HG02943 (cell line): ENCODE measurements around the gene ANXA10.
"Not testable (repeated sequence)": the region's sequence is repeated elsewhere in the genome, so short reads cannot be mapped to it uniquely, and the experiment has no call there.

ENCODE experiments used
- ATAC-seq: cut with Tn5 transposase; IDR thresholded peaks from one replicate; pipeline ENCODE4 v1.9.1; 2021; ENCODE audit warnings: mild to moderate bottlenecking, low read depth, moderate library complexity; ENCODE audit not compliant: unreplicated experiment

ANXA10 gene

DNA sequence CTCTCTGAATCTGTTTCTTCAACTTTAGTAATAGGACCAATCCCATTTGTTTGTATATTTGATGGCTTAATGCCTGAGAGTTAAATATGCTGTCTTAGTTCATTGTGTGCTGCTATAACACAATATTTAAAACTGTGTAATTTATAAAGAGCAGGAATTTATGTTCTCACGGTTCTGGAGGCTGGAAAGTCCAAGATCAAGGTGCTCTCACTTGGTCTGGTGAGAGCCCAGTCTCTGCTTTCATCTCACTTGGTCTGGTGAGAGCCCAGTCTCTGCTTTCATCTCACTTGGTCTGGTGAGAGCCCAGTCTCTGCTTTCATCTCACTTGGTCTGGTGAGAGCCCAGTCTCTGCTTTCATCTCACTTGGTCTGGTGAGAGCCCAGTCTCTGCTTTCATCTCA is 20.7 kb downstream of the ANXA10 start:
- not testable (repeated sequence) for ATAC-seq

DNA sequence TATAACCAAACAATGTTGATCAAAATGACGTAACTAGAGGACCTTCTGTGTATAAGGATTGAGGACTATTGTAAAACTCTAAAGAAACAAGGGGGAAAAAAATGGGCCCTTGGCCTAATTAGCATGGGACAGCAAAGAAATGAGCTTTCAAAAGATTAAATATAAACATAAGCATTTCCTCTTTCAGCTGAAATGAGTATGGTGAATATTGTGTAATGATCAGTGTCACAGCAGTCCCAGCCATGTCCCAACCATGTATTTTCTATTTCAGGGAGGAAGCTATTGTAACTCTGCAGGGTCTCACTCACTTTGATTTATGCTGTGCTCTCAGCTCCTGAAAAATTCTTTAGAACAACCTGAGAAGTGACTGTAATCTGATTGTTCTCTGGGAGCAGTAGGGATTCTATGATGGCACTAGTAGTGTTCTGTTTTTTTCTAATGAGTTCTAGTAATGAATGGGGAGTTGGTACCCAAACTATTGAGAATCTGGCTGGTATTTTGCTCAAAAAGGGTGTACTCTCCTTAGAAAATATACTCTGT is 25.8 kb downstream of the ANXA10 start:
- ATAC-seq, result no peak

DNA sequence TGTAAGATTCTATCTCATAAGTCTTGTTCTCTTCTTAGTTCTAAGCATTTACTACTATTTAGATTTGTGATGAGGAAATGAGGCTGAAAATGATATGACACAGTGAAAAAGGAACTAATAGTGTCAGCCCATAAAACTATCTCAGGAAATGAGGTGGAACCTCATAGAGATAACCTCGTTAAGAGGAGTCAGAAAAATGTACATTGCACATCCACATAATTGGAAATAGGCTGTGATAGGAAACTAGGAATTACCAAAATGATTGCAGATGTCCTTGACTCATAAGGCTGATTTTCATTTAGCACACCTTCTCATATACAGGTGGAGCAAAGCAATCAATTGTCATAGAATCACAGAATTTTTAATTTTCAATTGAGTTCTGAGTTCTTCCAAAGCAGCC is 26.8 kb downstream of the ANXA10 start:
- no peak for ATAC-seq

DNA sequence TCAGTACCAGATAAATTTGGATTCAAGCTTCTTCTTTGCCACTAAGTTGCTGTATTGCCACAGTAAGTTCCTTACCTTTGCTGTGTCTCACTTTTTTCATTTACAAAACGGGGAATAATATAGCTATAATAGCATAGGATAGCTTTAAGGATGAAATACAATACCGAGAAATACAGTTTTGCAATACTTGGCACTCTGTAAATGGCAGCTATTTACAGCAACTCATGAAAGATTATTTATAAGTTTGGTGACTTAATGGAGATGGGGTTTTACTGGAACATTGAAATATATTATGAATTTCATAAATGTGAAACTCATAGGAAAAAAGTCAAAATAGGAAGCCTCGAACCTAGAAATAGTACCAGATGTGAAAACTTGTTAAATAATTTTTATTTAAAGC is 27.6 kb downstream of the ANXA10 start:
- no peak for ATAC-seq

DNA sequence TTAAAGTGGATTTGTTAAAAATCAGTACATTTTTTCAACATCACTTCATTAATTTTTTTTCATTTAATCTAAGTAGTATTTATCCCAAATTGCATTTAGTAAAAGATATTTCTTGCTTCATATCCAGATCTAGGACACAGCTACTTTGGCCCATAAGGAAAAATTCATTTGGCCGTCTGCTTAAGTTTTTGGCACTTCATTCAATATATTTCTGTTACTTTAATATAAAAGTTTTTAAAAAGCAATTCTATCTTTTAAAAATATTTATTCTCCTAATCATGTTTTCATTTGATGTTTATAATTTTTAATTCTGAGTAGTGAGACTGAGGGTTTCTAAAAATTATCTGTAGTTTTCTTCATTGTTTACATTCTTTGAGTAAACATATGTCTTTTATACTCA is 28.5 kb downstream of the ANXA10 start:
- no peak for ATAC-seq

DNA sequence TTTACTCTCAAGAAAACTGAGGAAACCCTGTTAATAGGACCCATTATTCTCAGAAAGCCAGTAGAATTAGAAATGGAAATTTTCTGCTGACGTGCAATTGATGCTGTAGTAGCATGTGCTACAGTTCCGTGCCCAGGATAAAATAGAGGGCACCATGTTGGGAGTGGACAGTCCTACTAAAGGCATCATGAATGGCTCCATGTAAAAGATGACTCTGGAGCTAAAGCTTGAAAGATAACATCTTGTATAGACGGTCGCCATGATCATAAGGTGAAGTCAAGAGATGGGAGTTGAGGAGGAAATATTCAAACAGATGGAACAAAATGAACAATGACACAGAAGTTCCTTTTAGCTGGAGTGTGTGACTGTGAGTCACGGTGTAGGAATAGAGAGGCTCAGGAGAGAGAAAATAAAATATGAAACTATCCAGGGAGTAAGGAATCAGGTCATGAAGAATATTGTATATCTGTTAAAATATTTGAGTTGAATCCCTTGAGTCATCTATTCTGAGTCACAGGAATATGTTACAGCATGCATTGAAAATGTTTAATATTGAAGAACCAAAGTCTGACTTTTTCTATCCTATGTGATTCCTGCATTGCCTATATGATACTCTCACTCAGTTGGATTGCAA is 31.8 kb downstream of the ANXA10 start:
- no peak for ATAC-seq

DNA sequence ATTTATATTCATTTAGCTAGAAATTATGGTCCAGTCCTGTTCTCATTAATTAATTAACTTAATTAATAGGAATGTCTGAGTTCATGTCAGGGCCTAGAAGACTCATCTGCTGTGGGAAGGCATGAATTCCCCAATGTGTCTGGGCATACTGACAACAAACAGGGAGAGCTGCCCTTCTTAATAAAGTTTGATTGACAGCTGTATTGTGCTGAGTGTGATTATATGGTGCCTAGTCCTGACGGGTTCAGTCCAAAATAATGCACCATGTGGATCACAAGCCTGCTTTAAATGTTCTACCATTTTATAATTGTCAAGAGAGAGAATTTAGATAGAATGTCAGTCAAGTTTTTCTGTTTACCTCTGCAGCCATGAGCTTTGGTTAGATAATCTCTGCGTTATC is 34.6 kb downstream of the ANXA10 start:
- no peak for ATAC-seq

DNA sequence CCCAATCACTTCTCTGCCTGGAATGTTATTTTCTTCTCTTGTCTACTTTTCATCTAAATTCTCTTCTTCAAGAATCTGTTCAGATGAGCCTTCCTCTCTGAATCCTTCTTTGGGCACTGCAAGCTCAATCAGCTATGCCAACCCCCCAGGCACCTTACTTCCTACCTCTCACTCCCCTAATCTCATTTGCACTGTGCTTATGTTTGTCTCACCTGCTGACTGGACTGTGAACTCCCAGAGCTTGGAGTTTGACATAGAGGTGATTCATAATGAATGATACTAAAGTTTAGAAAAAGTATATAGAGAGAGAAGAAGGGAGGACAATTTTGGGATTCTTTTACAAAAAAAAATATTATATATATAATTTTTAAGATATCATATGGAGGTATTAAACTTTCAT is 36.3 kb downstream of the ANXA10 start:
- no peak for ATAC-seq

DNA sequence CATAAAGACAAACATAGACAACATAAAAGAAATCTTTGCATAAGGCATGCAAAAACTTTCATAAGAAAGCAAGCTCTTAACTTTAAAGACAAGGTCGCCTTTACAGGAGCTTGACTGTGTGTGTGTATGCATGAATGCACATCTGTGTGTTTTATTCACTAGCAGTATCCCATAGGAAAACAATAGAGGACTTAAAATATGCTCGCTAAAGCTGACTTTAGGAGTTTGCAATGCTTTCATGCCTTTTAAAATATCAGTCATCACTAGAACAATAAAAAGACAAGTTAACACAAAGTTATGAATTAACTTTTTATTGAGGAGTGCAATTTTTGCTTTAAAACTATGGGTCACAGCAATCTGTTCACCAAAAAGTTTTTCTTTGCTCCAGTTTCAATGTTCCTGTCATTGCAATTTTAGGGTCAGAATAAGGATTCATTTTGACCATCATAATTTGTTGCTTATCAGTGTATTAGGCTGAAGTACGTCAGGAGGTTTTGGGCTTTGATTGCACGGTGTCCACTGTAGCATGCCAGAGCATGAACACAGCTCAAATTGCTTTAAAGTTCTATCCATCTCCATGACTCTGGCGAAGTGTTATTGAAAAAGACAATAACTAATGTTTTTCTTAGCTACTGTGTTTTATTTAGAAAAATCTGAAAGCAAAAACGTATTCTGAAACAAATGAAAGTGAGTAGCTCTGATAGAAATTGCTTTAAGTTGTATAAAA is 36.9 kb downstream of the ANXA10 start:
- ATAC-seq, result no peak

DNA sequence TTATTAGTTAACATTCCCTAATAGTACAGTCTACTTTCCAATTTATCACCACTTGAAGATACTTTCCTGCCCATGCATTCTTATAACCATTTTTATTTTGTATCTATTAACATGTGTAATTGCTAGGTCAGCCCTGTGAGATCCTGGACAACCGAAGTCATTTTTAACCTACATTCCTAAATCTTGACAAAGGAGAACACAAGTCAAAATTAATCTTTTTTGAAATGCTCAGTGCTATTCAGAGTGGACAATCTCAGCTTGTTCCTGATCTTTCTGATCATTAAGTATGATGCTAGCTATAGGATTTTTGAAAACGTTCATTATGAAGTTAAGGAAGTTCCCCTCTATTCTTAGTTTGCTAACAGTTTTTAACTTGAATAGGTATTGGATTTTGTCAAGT is 37.5 kb downstream of the ANXA10 start:
- no peak for ATAC-seq

DNA sequence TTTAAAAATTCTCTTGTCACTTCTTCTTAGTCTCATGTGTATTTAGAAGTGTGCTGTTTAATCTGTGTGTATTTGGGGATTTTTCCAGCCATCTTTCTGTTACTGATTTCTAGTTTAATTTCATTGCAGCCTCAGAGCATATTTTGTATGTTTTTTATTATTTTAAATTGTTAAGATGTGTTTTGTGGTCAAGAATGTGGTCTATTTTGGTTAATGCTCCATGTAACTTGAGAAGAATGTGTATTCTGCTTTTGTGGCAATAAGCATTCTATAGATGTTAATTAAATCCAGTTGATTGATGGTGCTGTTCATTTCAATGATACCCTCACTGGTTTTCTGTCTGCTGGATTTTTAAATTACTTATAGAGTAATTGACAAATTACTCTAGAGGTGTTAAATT is 38.9 kb downstream of the ANXA10 start:
- no peak for ATAC-seq

DNA sequence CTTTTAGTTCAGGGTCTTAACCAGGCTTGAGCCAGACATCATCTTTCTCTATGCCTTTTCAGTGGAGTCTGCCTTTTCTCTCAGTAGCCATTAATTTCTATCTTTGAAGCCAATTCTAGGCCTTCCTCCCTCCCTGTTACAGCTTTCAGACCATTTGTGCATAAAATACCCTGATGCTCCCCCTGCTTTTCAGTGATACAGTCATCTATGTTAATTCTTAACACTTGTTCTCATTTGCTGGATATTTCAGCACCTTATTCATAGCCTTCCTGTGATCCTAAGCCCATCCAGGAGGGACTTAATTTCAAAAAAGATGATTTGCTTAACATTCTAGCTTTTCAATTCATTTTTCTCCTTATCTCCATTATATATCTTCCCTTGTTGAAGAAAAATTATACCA is 42.3 kb downstream of the ANXA10 start:
- ATAC-seq, result no peak

DNA sequence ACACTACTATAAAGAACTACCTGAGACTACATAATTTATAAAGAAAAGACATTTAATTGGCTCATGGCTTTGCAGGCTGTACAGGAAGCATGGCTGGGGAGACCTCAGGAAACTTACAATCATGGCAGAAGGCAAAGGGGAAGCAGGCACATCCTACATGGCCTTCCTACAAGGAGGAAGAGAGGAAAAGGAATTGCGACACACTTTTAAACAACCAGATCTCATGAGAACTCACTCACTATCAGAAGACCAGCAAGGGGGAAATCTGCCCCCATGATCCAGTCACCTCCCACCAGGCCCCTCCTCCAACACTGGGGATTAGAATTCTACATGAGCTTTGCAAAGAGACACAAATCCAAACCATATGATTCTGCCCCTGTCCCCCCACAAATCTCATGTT is 43.5 kb downstream of the ANXA10 start:
- not testable (repeated sequence) for ATAC-seq

DNA sequence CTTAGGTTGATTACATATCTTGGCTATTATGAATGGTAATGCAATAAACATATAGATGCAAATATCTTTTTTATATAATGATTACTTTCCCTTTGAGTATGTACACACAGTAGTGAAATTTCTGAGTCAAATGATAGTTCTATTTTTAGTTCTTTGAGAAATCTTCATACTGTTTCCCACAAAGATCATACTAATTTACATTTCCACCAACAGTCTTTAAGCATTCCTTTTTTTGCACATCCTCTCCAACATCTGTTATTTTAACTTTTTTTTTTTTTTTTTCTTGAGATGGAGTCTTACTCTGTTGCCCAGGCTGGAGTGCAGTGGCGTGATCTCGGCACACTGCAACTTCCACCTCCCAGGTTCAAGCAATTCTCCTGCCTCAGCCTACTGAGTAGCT is 45.4 kb downstream of the ANXA10 start:
- not testable (repeated sequence) for ATAC-seq

DNA sequence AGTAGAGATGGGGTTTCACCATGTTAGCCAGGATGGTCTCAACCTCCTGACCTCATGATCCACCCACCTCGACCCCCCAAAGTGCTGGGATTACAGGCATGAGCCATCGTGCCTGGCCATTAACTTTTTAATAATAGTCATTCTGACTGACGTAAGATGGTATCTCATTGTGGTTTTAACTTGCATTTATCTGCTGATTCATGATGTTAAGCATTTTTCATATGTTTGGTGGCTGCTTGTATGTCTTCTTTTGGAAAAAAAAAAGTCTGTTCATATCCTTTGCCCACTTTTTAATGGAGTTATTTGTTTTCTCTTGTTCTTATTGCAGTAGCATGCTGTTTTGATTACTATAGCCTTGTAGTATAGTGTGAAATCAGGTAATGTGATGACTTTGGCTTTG is 45.8 kb downstream of the ANXA10 start:
- no peak for ATAC-seq

DNA sequence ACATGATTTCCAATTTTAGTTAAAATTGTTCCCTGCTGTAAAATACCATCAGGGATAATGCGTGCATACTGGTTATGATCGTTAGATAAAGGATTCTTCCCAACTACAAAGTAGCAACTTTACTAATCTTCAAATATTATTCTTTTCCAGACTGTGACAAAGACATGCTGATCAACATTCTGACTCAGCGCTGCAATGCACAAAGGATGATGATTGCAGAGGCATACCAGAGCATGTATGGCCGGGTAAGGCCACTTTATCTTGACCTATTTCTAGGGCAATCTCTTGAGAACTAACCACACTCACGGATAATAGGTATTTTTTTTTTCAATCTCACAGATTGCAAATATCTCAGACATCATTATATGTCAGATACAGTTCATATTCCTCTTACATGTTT is 47.0 kb downstream of the ANXA10 start:
- ATAC-seq, result no peak

DNA sequence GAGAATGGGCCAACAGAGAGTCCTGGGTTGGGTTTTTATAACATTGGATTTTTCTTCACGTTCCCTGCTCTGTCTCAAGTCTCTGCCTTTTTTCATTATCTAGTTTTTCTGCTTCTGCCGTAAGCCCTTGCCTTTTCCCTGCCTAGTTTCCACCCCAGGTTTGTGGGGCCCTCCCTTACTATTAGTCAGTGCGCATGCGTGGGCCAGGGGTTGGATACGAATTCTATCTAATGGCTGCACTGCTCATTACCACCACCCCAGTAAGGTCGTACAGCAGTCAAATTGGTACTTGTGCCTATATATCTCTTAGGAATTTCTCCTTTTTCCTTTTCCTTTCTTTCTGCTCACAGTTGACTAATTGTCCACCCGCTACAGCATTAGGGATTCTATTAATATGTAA is 49.4 kb downstream of the ANXA10 start:
- ATAC-seq, result no peak

DNA sequence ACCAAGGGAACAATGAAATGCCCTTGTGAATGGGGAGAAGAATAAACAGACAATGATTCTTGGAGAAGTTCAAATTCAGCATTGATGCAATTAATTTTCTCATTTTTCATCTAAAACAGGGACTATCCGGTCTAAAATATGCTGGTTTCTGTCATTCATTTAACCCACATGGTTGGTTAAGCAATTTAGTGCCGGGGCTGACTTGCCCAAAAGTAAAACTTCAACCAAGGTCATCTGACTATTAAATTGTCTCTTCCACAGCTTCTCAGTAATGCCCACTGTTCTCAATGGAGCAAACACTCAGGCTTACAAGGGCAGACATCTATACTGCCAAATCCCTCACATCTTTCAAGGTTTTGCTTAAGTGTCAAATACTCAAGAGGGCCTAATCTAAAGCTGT is 51.3 kb downstream of the ANXA10 start:
- ATAC-seq, result no peak

DNA sequence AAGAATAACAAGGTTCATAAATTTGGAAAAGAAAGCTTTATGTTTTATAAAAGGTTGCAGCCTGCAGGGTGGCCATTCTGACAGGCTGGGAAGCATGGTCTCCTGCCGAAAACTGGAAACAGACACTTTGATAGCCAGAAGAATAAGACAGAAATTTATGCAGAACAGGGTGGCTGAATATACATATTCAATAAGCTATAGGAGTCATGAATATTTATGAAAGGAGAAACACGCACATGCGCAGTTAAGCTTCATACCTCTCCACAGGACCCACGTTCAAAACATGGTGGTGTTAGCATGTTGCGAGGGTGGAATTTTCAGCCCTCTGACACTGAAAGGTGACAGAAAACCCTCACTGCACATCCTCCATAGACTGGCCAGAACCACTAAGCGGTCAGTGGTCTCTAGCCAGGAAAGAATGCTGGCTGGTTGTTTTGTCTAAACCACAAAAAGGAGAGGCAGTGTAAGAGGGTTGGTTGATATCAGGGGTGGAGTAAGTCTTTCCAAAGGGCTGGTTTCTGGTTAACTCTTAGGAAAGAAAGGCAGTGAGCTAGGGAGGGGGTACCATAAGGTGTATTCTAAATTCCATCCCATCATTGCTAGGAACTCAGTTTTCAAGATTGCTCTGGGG is 58.2 kb downstream of the ANXA10 start:
- no peak for ATAC-seq

DNA sequence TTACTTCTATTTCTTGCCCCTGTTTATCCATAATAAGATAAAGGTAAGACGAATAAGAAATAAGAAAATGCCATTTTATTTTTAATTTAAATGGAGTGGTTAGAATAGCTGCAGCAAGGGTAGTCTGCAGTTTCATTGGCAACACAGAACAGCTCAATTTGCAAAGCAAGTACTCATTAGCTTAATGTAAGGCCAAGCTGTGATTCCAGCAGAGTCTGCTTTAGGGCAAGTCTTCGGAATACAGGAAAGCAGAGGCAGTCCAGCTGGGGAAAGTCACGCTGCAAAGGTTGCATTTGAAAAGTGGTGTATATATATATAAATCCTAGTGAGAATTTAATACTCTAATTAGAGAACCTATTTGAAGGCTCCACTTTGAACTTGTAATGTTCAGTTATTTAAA is 59.0 kb downstream of the ANXA10 start:
- ATAC-seq, result no peak

DNA sequence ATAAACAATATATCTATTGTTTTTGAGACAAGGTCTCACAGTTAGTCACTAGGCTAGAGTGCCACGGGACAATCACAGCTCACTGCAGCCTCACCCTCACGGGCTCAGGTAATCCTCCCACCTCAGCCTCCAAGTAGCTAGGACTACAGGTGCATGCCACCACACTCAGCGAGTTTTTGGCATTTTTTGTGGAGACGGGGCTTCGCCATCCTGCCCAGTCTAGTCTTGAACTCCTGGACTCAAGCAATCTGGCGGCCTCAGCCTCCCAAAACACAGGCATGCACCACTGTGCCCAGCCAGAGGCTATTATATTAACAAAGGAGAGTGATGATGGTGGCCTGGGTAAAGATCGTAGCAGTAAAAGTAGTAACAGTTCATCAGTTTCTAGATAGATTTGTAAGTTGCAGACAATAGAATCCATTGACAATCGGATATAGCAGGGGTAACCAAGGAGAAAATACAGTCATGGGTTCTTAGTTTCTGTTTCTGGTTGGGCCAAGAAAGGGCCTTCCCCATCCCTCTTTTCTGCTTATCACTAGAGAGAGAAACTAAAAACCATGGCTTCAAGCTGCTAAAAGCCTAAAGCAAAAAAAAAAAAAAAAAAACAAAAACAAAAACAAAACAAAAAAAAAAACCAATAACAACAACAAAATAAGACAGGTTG is 60.6 kb downstream of the ANXA10 start:
- ATAC-seq, result no peak
